ENCODE measurements around the gene CAMK2N1. TPM values are rescaled to one million over a fixed set of nuclear protein-coding genes. Genes with fewer than 3 reads are reported as not detected.

The CAMK2N1 gene
- total and polyA plus RNA-seq, 8 donors, result 17.9 to 91.0 (median 61.8) TPM

- H3K9me3 ChIP-seq, result no peaks in the 10 kb centered on the region
- peaks cover 6 to 15% of the 10 kb centered on the region in 2 donors for H3K4me1 ChIP-seq
- ATAC-seq (no peak), DNase-seq (peak in 1 of 4 donors; percentile 4)
- H3K4me3 ChIP-seq, result no peak overlapping the region
- peaks cover 36 to 96% of the 10 kb centered on the region in 2 donors for H3K27me3 ChIP-seq
- no peak for TF ChIP-seq CTCF (IDR thresholded peaks at IDR 0.05)
- intact Hi-C loops (cut with DNase I), result loop anchor here in 1 of 2 donors (10.0 kb wide), 1 partner anchor 112 kb away; no protein-coding TSS in a partner anchor
- H3K27ac ChIP-seq, result no peak overlapping the region
- H3K36me3 ChIP-seq, result no peaks in the 10 kb centered on the region
These were observed 1.2 kb upstream of the CAMK2N1 start for GRCh38 chr1:20487236-20487590.

- intact Hi-C loops (cut with DNase I), result loop anchor here in 1 of 2 donors (10.0 kb wide), 1 partner anchor 112 kb away; no protein-coding TSS in a partner anchor
- DNase-seq (peak; percentile 44 to 87 (median 74)), ATAC-seq (peak; percentile 70)
- Histone ChIP-seq H3K9me3 (no peaks in the 10 kb centered on the region), H3K4me1 (peaks cover 6 to 15% of the 10 kb centered on the region in 2 donors), H3K36me3 (no peaks in the 10 kb centered on the region), H3K4me3 (peak overlapping the region; percentile 33 to 40), H3K27me3 (peaks cover 36 to 96% of the 10 kb centered on the region in 2 donors), H3K27ac (peak overlapping the region in 1 of 2 donors; percentile 53)
- TF ChIP-seq CTCF (IDR thresholded peaks at IDR 0.05), result no peak
These were observed 636 bp upstream of the CAMK2N1 start for GRCh38 chr1:20486457-20487235.

- TF ChIP-seq CTCF (IDR thresholded peaks at IDR 0.05), result no peak
- no peak for ATAC-seq
- Histone ChIP-seq H3K36me3 (no peaks in the 10 kb centered on the region), H3K9me3 (no peaks in the 10 kb centered on the region), H3K27me3 (peaks cover 36 to 99% of the 10 kb centered on the region in 2 donors), H3K27ac (peak overlapping the region; percentile 45 to 65), H3K4me1 (peaks cover 6 to 15% of the 10 kb centered on the region in 2 donors), H3K4me3 (peak overlapping the region; percentile 35 to 40)
- intact Hi-C loops (cut with DNase I), result loop anchor here in 1 of 2 donors (10.0 kb wide), 1 partner anchor 110 kb away; no protein-coding TSS in a partner anchor
- peak in 3 of 4 donors; percentile 23 to 71 (median 30) for DNase-seq
These were observed 1.2 kb downstream of the CAMK2N1 start for GRCh38 chr1:20484519-20485462.

GRCh38 chr1:20483833-20484518 is 2.0 kb downstream of the CAMK2N1 start:
- H3K27ac ChIP-seq, result peak overlapping the region; percentile 45 to 65
- TF ChIP-seq CTCF (IDR thresholded peaks at IDR 0.05), result no peak
- H3K4me3 ChIP-seq, result peak overlapping the region; percentile 35 to 40
- ATAC-seq, result no peak
- intact Hi-C loops (cut with DNase I), result loop anchor here in 1 of 2 donors (10.0 kb wide), 1 partner anchor 109 kb away; no protein-coding TSS in a partner anchor
- H3K36me3 ChIP-seq, result no peaks in the 10 kb centered on the region
- no peaks in the 10 kb centered on the region for H3K9me3 ChIP-seq
- peak; percentile 27 to 68 (median 33) for DNase-seq
- peaks cover 38 to 96% of the 10 kb centered on the region in 2 donors for H3K27me3 ChIP-seq
- peaks cover 6 to 15% of the 10 kb centered on the region in 2 donors for H3K4me1 ChIP-seq
